ENCODE results near the gene IGFBP4. TPM values are rescaled to one million over a fixed set of nuclear protein-coding genes. Genes with fewer than 3 reads are reported as not detected.

Gene IGFBP4
- total and polyA plus RNA-seq, 2 of the 13 experiments (the other 11 are each of a cell fraction or from before 2014, with no cell fraction given) = 4.1 to 49.0 TPM

GRCh38 chr17:40466298-40466971 is 23.2 kb downstream of the IGFBP4 start (continued):
- TF ChIP-seq HNF1A (IDR thresholded peaks at IDR 0.05; ENCODE audit: low read depth) = no peak
- TF ChIP-seq HNF1A (CRISPR knock-in tag; IDR thresholded peaks at IDR 0.05; ENCODE audit: borderline replicate concordance) = no peak
- no peak for TF ChIP-seq ZNF121 (CRISPR knock-in tag; IDR thresholded peaks at IDR 0.05)
- no peak for TF ChIP-seq ZNF44 (CRISPR knock-in tag; IDR thresholded peaks at IDR 0.05)
- TF ChIP-seq MIER3 (CRISPR knock-in tag; IDR thresholded peaks at IDR 0.05; ENCODE audit: borderline replicate concordance) = no peak
- TF ChIP-seq SRF (IDR thresholded peaks at IDR 0.05; ENCODE audit: low read depth, low read length) = no peak
- TF ChIP-seq ATF1 (CRISPR knock-in tag; IDR thresholded peaks at IDR 0.05) = no peak
- no peak for TF ChIP-seq ZNF280B (CRISPR knock-in tag; IDR thresholded peaks at IDR 0.05; ENCODE audit: borderline replicate concordance)

Data from HepG2 (cell line).